GM19351 (cell line): ENCODE measurements around the gene DNAJB11.
A peak's percentile ranks its signal among the peaks of the same experiment; 100 is the strongest.

ENCODE experiments used
- ATAC-seq: cut with Tn5 transposase; IDR thresholded peaks from one replicate; pipeline ENCODE4 v1.9.1; 2021; ENCODE audit warnings: mild to moderate bottlenecking, moderate library complexity; ENCODE audit not compliant: unreplicated experiment

The DNAJB11 gene

GRCh38 chr3:186594591-186595113 is 24.1 kb downstream of the DNAJB11 start:
- ATAC-seq = no peak

GRCh38 chr3:186596568-186597287 is 26.2 kb downstream of the DNAJB11 start:
- ATAC-seq = no peak

GRCh38 chr3:186598108-186598784 is 27.7 kb downstream of the DNAJB11 start:
- ATAC-seq = no peak

GRCh38 chr3:186598794-186599141 is 28.2 kb downstream of the DNAJB11 start:
- ATAC-seq = no peak

- ATAC-seq = no peak
Observed at GRCh38 chr3:186599142-186599784, 28.7 kb downstream of the DNAJB11 start.

GRCh38 chr3:186599785-186600166 is 29.3 kb downstream of the DNAJB11 start:
- no peak for ATAC-seq

- ATAC-seq = no peak
Observed at GRCh38 chr3:186600896-186601295, 30.4 kb downstream of the DNAJB11 start.

DNA sequence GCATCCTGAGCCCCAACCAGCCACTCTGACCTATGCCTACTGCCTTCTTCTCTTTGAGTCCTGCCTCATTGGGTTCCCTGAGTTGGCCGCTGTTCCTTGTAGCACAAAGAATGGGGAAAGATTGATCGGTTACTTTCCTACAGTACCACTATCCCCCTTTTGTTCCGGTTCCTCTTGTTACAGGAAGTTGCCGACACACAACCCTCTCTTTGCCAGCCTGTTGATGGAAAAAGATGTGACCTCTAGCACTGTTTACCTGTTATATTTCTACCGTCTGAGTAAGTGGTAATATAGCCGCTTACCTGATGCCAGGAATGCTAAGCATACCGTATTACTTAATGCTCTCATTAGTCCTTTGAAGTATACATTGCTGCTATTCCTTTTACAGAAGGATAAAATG is 32.6 kb downstream of the DNAJB11 start:
- no peak for ATAC-seq

- ATAC-seq = no peak
Observed at GRCh38 chr3:186605078-186605477, 34.6 kb downstream of the DNAJB11 start.

GRCh38 chr3:186605561-186606545 is 35.3 kb downstream of the DNAJB11 start:
- no peak for ATAC-seq

DNA sequence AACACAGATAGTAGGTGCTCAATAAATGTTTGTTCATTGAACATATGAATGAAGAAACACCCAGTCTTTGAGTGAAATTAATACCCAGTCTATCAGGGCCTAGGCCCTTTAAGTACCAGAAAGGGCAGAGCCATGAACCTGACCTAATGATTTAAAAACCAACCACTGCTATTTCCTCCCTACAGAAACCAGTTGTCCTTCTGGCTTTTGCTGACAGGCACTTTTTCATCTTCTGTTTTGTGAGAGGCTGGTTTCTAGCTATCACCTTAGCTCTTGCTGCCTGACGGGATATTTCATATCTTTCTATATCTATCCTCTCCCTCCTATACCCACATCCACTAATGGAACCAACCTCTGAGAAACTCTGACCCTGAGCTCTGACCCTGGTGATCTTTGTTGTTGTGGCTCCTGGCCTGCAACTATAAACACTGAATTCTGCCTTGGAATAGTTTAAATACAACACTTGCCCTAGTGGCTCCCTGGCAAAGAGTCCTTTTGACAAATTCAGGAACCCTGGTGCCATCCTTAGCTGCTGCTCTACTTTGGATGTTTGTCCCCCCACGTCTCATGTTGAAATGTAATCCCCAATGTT is 38.2 kb downstream of the DNAJB11 start:
- no peak for ATAC-seq

GRCh38 chr3:186609247-186609868 is 38.8 kb downstream of the DNAJB11 start:
- no peak for ATAC-seq

DNA sequence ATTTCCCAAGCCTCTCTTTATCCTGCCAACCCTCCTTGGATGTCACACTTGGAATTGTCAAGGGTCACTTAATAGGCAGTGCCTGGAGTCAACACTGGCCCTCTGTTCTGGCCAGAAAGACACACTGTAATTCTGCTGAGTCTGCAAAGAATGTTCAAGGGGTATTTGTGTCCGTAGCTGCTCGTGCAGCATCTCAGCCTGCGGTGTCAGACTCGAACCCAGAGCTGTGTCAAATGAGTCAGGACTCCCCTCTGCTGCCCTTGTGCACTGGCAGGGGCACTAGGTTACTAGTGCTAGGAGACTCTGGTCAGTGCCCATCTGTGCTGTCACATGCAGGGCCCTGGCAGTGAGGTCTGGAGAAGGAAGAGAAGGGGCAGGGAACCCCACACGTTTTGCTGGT is 41.5 kb downstream of the DNAJB11 start:
- no peak for ATAC-seq

GRCh38 chr3:186612721-186613636 is 42.5 kb downstream of the DNAJB11 start, which contains the start of gene AHSG:
Gene AHSG (plus strand): TSS chr3:186613060. CDS start chr3:186613142, 82 bp downstream.
- no peak for ATAC-seq

- ATAC-seq = no peak
Observed at GRCh38 chr3:186613637-186614265, 43.2 kb downstream of the DNAJB11 start.

- ATAC-seq = no peak
Observed at GRCh38 chr3:186614266-186614596, 43.7 kb downstream of the DNAJB11 start.

- ATAC-seq = peak; percentile 62
Observed at GRCh38 chr3:186614597-186615483, 44.3 kb downstream of the DNAJB11 start.

DNA sequence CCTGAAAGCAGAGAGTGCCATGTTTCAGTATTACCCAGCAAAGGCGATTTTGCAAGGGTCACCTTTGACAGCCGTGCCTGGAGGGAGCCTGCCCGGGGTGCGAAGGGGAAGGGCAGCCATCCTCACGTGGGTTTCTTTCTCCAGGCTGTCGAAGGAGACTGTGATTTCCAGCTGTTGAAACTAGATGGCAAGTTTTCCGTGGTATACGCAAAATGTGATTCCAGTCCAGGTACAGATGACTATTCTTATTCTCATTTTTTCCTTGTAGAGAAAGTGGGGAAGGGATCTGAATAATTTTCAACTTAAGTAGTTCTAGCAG is 45.7 kb downstream of the DNAJB11 start:
- no peak for ATAC-seq
